Measurements from ENCODE around the gene RNLS. TPM values are rescaled to one million over a fixed set of nuclear protein-coding genes. Genes with fewer than 3 reads are reported as not detected.
A peak's percentile ranks its signal among the peaks of the same experiment; 100 is the strongest.

RNLS gene
- total RNA-seq, 1 donor from 2014 or later: 12.1 TPM

DNA sequence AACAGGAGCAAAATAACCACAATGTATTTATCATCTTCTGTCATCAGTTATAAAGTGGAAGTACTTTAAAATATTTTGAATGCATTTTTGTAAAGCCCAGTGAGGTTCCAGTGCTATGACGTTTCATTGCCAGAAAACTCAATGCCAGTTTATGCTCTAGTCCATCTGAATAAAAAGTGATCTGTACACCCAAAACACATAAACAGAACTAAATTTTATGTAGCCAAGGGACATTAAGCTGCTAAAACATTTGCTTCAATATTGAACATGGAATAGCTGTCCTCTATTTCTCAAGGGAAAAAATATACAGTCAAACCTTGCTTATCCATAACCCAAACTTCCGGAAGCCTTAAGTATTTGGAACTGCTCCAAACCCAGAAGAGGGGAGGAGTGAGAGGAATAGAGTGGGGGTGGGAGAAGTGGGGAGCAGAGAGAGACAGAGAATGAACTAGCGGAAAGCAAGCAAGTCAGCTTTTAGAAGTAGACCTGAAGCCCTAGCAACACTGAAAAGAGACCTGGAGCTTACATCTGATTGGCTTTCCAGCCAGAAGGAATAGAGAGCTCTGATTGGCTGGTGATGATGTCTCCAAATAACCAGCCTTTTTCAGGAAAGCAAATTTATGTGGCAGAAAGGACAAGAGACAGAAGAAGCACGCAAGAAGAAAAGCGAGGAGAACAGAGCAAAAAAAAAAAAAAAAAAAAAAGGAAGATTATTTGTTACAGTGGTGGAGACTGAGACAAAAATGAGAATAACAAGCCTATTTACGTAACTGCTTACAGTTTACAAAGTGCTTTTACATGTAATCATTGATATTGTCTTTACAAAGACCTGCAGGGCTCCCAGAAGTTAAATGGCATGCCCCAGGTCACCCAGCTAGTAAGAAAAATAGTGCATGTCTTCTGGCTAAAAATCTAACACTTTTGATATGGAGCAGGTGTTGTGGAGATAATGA, 196.0 kb downstream of the RNLS start:
- no peaks in the 10 kb centered on the region for H3K36me3 ChIP-seq
- peak overlapping the region; percentile 73 to 78 for H3K27ac ChIP-seq
- intact Hi-C loops (cut with DNase I): loop anchor here (1.0 to 10.0 kb wide), 4 partner anchors 220 to 525 kb away; no protein-coding TSS in a partner anchor
- no peaks in the 10 kb centered on the region for H3K27me3 ChIP-seq
- H3K4me1 ChIP-seq: peaks cover 7 to 9% of the 10 kb centered on the region in 2 donors
- H3K9me3 ChIP-seq: no peaks in the 10 kb centered on the region
- peak overlapping the region; percentile 48 to 49 for H3K4me3 ChIP-seq
- DNase-seq (ENCODE audit: low spot score in 2 of 2): peak in 1 of 2 donors; percentile 71
- TF ChIP-seq, protein P1, sequence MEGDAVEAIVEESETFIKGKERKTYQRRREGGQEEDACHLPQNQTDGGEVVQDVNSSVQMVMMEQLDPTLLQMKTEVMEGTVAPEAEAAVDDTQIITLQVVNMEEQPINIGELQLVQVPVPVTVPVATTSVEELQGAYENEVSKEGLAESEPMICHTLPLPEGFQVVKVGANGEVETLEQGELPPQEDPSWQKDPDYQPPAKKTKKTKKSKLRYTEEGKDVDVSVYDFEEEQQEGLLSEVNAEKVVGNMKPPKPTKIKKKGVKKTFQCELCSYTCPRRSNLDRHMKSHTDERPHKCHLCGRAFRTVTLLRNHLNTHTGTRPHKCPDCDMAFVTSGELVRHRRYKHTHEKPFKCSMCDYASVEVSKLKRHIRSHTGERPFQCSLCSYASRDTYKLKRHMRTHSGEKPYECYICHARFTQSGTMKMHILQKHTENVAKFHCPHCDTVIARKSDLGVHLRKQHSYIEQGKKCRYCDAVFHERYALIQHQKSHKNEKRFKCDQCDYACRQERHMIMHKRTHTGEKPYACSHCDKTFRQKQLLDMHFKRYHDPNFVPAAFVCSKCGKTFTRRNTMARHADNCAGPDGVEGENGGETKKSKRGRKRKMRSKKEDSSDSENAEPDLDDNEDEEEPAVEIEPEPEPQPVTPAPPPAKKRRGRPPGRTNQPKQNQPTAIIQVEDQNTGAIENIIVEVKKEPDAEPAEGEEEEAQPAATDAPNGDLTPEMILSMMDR (IDR thresholded peaks at IDR 0.05): no peak

DNA sequence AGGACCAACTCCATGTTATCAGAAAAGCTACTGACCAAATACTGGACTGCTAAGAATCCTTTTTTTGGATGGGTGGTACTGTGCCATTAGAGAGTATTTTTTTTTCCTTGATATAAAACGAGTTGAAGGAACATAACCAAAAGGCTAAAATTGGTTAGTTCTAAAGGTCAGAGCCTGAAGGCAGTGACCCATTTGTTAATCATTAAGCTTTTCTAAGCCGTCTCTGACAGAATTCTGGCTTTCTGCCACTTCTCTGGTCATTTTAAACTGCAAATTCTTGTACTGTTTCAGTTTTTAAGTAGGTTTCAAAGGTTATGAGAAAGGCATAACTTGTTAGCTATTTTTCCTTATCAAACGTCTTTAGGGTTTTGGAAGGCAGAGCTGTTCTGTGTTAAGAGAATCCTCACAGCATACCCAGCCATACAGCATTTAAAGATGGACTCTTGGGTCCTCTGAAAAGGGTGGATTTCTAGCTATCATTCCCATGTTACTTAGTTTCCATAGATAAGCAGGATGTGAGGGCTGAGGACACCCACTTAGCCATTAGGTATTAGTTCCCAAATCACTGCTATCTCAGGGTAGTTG, 196.8 kb downstream of the RNLS start:
- Histone ChIP-seq H3K27ac (peak overlapping the region; percentile 73 to 78), H3K9me3 (no peaks in the 10 kb centered on the region), H3K4me3 (peak overlapping the region; percentile 48 to 49), H3K27me3 (no peaks in the 10 kb centered on the region), H3K4me1 (peaks cover 7 to 9% of the 10 kb centered on the region in 2 donors), H3K36me3 (no peaks in the 10 kb centered on the region)
- DNase-seq (ENCODE audit: low spot score in 2 of 2): no peak
- intact Hi-C loops (cut with DNase I): loop anchor here (5.0 to 10.0 kb wide), 3 partner anchors 219 to 451 kb away; no protein-coding TSS in a partner anchor
- TF ChIP-seq, protein P1 (IDR thresholded peaks at IDR 0.05): no peak

DNA sequence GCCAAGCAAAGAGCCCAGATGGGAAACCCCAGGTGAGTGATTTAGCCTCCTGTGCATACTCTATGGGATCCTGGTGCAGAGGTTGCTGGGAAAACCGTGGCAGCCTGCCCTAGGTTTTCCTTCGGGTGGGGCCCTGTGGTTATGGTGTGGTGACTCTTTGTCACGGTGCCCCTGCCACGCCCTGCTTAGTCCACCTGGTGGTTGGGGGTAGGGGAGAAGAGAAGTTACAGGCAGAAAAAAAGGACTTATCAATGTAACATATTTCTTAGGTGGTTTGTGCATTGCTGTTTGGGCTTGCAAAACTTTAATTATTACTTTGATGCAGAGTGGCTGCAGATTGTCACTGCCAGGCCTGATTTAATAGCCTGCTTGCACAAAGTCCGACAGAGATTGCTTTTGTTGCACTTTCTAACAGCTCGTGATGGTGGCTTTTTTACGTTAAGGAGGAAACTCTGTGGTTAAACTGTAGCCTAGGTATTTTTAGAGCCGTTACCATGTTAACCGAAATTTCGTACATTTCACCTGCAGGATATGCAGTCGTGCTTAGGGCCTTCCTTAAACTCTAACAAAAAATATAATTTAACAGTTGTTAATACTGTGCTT, 197.4 kb downstream of the RNLS start:
- Histone ChIP-seq H3K4me3 (peak overlapping the region; percentile 48 to 49), H3K36me3 (no peaks in the 10 kb centered on the region), H3K27me3 (no peaks in the 10 kb centered on the region), H3K27ac (peak overlapping the region; percentile 73 to 78), H3K4me1 (peaks cover 7 to 9% of the 10 kb centered on the region in 2 donors), H3K9me3 (no peaks in the 10 kb centered on the region)
- intact Hi-C loops (cut with DNase I): loop anchor here (5.0 to 10.0 kb wide), 3 partner anchors 218 to 451 kb away; no protein-coding TSS in a partner anchor
- TF ChIP-seq, protein P1 (IDR thresholded peaks at IDR 0.05): no peak
- no peak for DNase-seq (ENCODE audit: low spot score in 2 of 2)

DNA sequence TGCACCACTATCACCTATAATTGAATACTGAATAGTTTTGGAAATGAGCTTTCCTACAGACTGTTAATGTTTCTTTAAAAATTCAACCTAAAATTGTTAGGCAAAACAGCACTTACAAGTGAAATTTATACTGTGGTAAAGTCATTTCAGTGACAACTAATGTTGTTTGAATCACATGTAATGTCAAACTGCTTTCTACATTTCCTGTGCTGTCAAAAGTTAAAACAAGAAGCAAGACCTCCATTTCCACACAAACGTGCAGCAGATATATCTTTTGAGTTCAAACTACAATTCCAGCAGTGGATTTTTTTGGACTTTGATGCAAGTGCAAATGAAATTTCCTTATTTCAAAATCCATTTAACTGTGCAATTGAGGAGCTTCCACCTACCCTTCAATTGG, 199.8 kb downstream of the RNLS start:
- Histone ChIP-seq H3K9me3 (no peaks in the 10 kb centered on the region), H3K4me3 (no peak overlapping the region), H3K4me1 (peaks cover 7 to 9% of the 10 kb centered on the region in 2 donors), H3K36me3 (no peaks in the 10 kb centered on the region), H3K27me3 (no peaks in the 10 kb centered on the region), H3K27ac (no peak overlapping the region)
- TF ChIP-seq, protein P1 (IDR thresholded peaks at IDR 0.05): no peak
- intact Hi-C loops (cut with DNase I): loop anchor here (10.0 kb wide), 1 partner anchor 448 kb away; no protein-coding TSS in a partner anchor
- no peak for DNase-seq (ENCODE audit: low spot score in 2 of 2)

DNA sequence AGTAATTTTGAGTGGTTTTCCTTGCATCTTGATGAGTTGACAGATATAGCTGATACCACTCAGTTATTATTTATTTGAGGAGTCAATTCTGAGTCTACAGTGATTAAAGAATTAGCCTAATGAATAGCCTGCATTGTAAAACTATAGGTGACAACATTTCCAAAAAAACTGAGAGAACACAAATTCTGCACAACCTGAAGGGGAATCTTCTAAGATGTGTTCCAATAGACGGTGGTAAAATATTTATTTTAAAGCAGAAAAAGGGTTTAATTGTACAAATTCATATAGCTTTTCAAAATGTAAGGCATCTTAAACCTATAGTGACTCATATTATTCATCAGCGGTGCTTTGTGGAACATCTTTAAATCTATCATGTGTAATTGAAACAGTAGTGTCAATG, 200.4 kb downstream of the RNLS start:
- Histone ChIP-seq H3K27ac (no peak overlapping the region), H3K9me3 (no peaks in the 10 kb centered on the region), H3K4me3 (no peak overlapping the region), H3K36me3 (no peaks in the 10 kb centered on the region), H3K27me3 (no peaks in the 10 kb centered on the region), H3K4me1 (peaks cover 6 to 9% of the 10 kb centered on the region in 2 donors)
- DNase-seq (ENCODE audit: low spot score in 2 of 2): no peak
- TF ChIP-seq, protein P1 (IDR thresholded peaks at IDR 0.05): no peak
- intact Hi-C loops (cut with DNase I): loop anchor here (10.0 kb wide), 1 partner anchor 448 kb away; no protein-coding TSS in a partner anchor

Data from ascending aorta (tissue), 2 donors.